Retinal pigment epithelial cell (primary cell): Measurements from ENCODE around the gene TADA2B.

ENCODE experiments used
- DNase-seq: peaks from one replicate; pipeline ENCODE4 v3.0.0-alpha.2; 2010; ENCODE audit warnings: low read depth
- H3K4me3 ChIP-seq: 2 replicates; pipeline ENCODE4 v1.5.1; 2011; ENCODE audit warnings: mild to moderate bottlenecking, low read length, control low read depth, moderate library complexity
- TF ChIP-seq, protein P1 (sequence below): conservative IDR thresholded peaks from 2 replicates; pipeline ENCODE4 v1.5.1; 2011; ENCODE audit warnings: low read depth, low read length, control low read depth, inconsistent platforms

Gene TADA2B

DNA sequence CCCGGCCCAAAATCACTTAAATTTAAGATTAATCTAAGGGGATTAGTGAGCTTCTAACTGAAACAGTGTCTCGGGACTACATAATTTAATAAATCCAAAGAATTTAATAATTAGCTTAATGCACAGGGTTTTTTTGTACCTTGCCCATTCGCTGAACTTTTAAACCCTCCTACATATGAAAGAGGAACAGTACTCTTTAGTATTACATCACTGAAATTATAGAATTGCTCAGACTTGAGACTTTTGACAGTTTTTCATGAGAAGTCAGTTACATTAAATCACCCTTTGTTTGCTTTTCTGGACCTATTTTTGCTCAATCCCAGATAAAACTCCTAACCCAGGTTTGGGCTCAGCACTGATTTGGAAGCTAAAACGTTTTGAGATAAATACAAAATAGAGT lies 2.4 kb upstream of the TADA2B start:
- TF ChIP-seq, protein P1, sequence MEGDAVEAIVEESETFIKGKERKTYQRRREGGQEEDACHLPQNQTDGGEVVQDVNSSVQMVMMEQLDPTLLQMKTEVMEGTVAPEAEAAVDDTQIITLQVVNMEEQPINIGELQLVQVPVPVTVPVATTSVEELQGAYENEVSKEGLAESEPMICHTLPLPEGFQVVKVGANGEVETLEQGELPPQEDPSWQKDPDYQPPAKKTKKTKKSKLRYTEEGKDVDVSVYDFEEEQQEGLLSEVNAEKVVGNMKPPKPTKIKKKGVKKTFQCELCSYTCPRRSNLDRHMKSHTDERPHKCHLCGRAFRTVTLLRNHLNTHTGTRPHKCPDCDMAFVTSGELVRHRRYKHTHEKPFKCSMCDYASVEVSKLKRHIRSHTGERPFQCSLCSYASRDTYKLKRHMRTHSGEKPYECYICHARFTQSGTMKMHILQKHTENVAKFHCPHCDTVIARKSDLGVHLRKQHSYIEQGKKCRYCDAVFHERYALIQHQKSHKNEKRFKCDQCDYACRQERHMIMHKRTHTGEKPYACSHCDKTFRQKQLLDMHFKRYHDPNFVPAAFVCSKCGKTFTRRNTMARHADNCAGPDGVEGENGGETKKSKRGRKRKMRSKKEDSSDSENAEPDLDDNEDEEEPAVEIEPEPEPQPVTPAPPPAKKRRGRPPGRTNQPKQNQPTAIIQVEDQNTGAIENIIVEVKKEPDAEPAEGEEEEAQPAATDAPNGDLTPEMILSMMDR, result no peak
- no peak for DNase-seq
- no peak overlapping the region for H3K4me3 ChIP-seq

DNA sequence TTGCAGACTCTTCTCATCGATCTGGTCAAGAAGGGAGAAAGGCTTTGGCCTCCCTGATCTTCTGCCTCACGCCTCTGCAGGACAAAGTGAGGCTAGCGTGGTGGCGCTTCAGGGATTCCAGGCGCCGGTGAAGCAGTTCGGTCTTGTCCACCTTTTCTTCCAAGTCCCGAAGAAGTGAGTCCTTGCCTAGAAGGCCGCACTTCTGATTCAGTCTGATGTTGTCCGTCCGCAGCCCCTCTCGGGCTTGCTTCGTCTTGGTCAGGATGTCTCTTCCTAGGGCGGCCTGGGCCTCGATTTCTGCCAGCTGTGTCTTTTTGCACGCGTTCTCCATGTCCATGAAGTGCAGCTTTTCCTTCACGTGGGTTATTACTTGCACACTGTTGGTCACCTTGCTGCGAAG lies 1.9 kb upstream of the TADA2B start:
- no peak for DNase-seq
- TF ChIP-seq, protein P1, result no peak
- H3K4me3 ChIP-seq, result no peak overlapping the region

DNA sequence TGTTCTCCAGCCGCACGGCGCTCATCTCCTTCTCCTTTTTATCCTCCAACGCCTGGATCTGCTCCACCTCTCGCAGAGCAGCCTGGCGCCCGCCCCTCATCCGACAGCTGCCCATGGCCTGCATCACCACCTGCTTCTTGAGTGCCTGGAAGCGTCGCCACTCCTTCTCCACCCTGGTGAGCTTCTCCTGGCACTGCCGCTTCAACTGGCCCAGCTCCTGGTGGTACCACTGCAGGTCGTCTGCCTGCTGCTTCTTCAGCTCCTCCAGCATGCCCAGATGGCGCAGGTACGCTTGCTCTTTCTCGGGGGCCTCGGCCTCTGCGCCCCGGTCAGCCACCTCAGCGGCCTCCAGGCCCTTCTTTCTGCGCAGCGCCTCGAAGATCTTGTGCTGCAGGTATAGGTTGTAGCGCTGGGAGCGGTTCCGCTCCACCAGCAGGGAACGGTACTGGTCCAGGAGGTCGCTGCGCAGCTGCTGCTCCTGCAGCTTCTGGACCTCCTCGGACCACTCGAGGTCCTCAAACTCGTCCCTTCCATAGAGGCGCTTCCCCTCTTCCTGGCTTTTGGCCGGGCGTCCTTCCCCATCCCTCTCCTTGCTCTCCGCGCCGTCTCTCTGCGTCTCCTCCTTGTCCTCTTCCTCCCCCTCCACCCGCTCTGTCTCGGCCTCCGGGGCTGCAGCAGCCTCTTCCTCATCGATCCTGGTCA lies 1.2 kb upstream of the TADA2B start:
- TF ChIP-seq, protein P1, result no peak
- peak overlapping the region; percentile 72 for H3K4me3 ChIP-seq
- DNase-seq, result no peak

DNA sequence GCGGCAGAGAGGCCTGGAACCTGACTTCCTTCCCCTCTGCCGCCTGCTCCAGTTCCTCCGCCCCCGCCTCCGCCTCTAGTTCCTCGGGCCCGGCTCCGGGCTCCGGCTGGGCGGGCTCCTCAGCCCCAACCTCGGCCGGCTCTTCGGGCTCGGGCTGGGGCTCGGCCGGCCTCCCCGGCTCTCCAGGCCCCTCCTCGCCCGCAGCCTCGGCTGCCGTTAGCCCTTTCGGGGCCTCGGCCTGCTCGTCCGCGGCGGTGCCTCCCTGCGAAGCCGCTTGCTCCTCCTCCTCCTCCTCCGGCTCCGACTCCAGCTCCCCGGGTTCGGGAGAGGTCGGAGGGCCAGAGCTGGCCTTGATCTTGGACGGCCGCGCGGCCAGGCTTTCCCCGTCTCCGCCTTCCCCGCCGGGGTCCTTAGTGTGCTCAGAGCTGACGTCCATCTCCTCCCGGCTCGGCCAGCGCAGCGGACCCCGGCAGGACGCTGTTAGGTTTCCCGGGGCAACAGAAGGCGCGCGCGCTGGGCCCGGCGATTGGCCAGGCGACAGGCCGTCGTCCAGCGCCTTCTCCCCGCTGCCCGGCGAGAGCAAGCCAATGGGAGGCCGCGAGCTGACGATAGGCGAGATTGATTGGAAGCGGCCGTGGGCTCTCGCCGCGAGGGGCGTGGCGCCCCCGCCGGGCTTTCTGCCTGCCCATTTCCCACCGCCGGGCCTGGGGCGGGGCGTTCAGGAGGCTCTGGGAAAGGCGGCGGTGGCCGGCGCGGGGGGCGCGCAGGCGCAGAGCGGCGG lies 479 bp upstream of the TADA2B start:
- TF ChIP-seq, protein P1, result no peak
- peak overlapping the region; percentile 72 for H3K4me3 ChIP-seq
- DNase-seq, result peak; percentile 89

DNA sequence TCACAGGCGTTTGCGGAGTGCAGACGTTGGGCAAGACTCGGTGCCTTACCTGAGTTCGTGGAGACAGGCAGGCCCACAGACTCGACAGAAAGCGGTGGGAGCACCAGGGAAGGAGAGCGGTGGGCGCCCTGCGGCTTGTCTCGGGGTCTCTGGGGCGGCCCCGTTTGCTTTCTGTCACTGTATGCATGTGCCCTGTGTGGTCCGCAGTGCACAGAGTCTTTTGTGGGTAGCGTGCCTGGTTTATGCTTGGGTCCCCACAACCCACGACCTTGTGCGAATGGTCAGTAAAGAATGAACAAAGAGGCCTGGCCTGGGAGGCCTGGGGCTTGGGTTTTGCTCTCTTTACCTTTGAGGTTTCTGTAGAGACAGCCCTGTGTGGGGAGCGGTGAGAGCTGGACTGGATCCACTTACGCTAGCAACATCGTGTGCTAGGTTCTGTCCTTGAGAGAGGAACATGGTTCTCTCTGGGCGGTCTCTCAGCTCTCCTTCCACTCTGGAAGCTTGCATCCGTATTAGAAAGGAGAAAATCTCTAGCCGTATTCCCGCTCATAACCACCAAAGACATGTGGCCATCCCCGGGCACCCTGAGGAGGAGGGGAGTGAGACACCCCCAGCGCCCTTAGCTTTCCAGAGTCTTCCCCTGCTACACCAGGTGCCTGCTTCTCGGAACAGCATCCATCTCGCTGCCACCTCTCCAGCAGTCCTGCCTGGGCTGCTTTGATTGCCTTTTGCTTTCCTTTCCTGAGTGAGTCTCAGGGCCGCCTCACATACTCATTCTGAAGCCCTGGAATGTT lies 1.2 kb downstream of the TADA2B start:
- TF ChIP-seq, protein P1, result no peak
- no peak for DNase-seq
- peak overlapping the region; percentile 69 for H3K4me3 ChIP-seq

DNA sequence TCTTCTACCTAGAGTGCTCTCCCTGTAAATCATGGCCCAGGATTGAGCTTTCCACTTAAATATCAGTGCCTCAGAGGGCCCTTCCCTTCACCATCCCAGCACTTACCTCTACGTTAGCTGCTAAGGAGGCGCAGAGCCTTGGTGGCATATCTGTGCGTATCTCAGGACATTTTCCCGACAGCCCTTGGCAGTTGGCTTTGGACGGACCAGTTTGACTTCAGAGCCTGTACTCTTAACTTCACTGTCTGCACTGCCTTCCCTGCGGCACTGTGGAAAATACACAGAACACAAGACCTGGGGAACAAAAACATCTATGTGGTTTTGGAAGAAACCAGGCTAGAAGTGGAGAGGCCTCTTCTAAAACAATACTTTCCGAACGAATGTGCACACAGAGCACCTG lies 2.4 kb downstream of the TADA2B start:
- TF ChIP-seq, protein P1, result no peak
- DNase-seq, result no peak
- no peak overlapping the region for H3K4me3 ChIP-seq
